PC-9 (cell line): ENCODE data around the gene KDM4C. TPM values are rescaled to one million over a fixed set of nuclear protein-coding genes. Genes with fewer than 3 reads are reported as not detected.

ENCODE experiments used
- BruUV-seq: library from RNA; stranded (reverse); fragments of 400-500 nt; replicated peaks from 2 replicates; lab custom pipeline; 2021; lab: Mats Ljungman, UMichigan
- CTCF ChIA-PET: fragments of 300-600 bp; sonication (Branson Sonifier 250); formaldehyde crosslinking; loops from one replicate; lab custom pipeline; 2022; ENCODE audit warnings: antibody characterized with exemption; lab: Charles Lee
- POLR2A ChIA-PET: fragments of 300-600 bp; sonication (Branson Sonifier 250); formaldehyde crosslinking; loops from one replicate; lab custom pipeline; 2022; ENCODE audit warnings: antibody characterized with exemption; ENCODE audit not compliant: unreplicated experiment; lab: Charles Lee
- DNase-seq, 2 experiments: peaks; one replicate each; pipeline versions ENCODE4 v3.0.0 to v3.0.0-alpha.2; 2015 to 2022; ENCODE audit warnings: mixed read lengths in 1 of 2
- H2AFZ ChIP-seq: fragments of 200-600 bp; sonication (generic); 2 replicates; pipeline ENCODE4 v1.8.1; 2017; ENCODE audit warnings: antibody characterized with exemption
- H3F3A ChIP-seq: fragments of 200-600 bp; sonication (generic); 2 replicates; pipeline ENCODE4 v1.8.1; 2017; ENCODE audit warnings: antibody characterized with exemption, mild to moderate bottlenecking, low read depth; ENCODE audit not compliant: insufficient read depth
- H3K27ac ChIP-seq: fragments of 200-600 bp; sonication (generic); 2 replicates; pipeline ENCODE4 v1.6.1; 2016; ENCODE audit warnings: mixed run types
- H3K27me3 ChIP-seq: fragments of 200-600 bp; sonication (generic); 2 replicates; pipeline ENCODE4 v1.6.1; 2016; ENCODE audit warnings: low read depth, mixed run types; ENCODE audit not compliant: insufficient read depth
- H3K36me3 ChIP-seq: fragments of 200-600 bp; sonication (generic); 2 replicates; pipeline ENCODE4 v1.6.1; 2016; ENCODE audit warnings: low read depth, mixed run types
- H3K4me1 ChIP-seq: fragments of 200-600 bp; sonication (generic); replicated peaks from 2 replicates; pipeline ENCODE4 v1.6.1; 2016; ENCODE audit warnings: mixed run types; ENCODE audit not compliant: insufficient read depth
- H3K4me2 ChIP-seq: fragments of 200-600 bp; sonication (generic); 2 replicates; pipeline ENCODE4 v1.6.1; 2017; ENCODE audit warnings: mixed run types
- H3K4me3 ChIP-seq: fragments of 200-600 bp; sonication (generic); 2 replicates; pipeline ENCODE4 v1.6.1; 2016; ENCODE audit warnings: mixed run types
- H3K79me2 ChIP-seq: fragments of 200-600 bp; sonication (generic); 2 replicates; pipeline ENCODE4 v1.6.1; 2017; ENCODE audit warnings: low read depth, mixed run types
- H3K9me2 ChIP-seq: fragments of 200-600 bp; sonication (generic); 2 replicates; pipeline ENCODE4 v1.8.1; 2017; ENCODE audit warnings: mild to moderate bottlenecking; ENCODE audit not compliant: insufficient read depth
- H3K9me3 ChIP-seq: fragments of 200-600 bp; sonication (generic); 2 replicates; pipeline ENCODE4 v1.8.1; 2016; ENCODE audit warnings: low read depth; ENCODE audit not compliant: insufficient read depth
- H4K20me1 ChIP-seq: fragments of 200-600 bp; sonication (generic); 2 replicates; pipeline ENCODE4 v1.8.1; 2017; ENCODE audit not compliant: insufficient read depth
- CTCF ChIP-seq: fragments of 200-600 bp; sonication (generic); conservative IDR thresholded peaks from 2 replicates; pipeline ENCODE4 v1.6.1; 2017; ENCODE audit warnings: mixed run types, antibody characterized with exemption, mild to moderate bottlenecking, moderate library complexity
- EZH2 ChIP-seq: fragments of 200-600 bp; sonication (generic); IDR thresholded peaks from 2 replicates; pipeline ENCODE4 v1.8.0; 2017; ENCODE audit warnings: antibody characterized with exemption, low read depth
- intact Hi-C: fragments of 100-400 bp; cut with micrococcal nuclease; formaldehyde crosslinking; loops from one replicate; pipeline ENCODE4 v1.10.0; 2022; ENCODE audit not compliant: unreplicated experiment
- total RNA-seq: library from RNA; stranded (reverse); gene quantifications from 2 replicates; pipeline ENCODE4 v1.2.3, GENCODE V29; 2021

Gene KDM4C
- total RNA-seq, 1 experiment from 2014 or later, result 12.9 TPM

GRCh38 chr9:7147121-7148090 is 389.6 kb downstream of the KDM4C start:
- Histone ChIP-seq H3K4me1 (no peaks in the 10 kb centered on the region), H4K20me1 (no peaks in the 10 kb centered on the region), H3K36me3 (no peaks in the 10 kb centered on the region), H2AFZ (no peak overlapping the region), H3K79me2 (no peaks in the 10 kb centered on the region), H3K27me3 (no peaks in the 10 kb centered on the region), H3K4me2 (no peak overlapping the region), H3F3A (no peaks in the 10 kb centered on the region), H3K9me3 (no peaks in the 10 kb centered on the region), H3K27ac (no peak overlapping the region), H3K4me3 (no peak overlapping the region), H3K9me2 (no peaks in the 10 kb centered on the region)
- DNase-seq, result no peak
- CTCF ChIA-PET, result interaction anchor here (0.6 kb wide), 1 partner anchor 27 kb away, joined by 3 read pairs; no protein-coding TSS in a partner anchor
- POLR2A ChIA-PET, result interaction anchor here (0.6 kb wide), 1 partner anchor 431 kb away, joined by 4 read pairs; no protein-coding TSS in a partner anchor
- TF ChIP-seq EZH2, result no peak
- no TSS peak for BruUV-seq
- intact Hi-C loops, result no loop called here

- CTCF ChIA-PET, result no interaction called here
- no peak for DNase-seq
These were observed 390.5 kb downstream of the KDM4C start for GRCh38 chr9:7148243-7148765.

GRCh38 chr9:7149258-7149657 is 391.5 kb downstream of the KDM4C start:
- Histone ChIP-seq H3K79me2 (no peaks in the 10 kb centered on the region), H2AFZ (no peak overlapping the region), H3K9me2 (no peaks in the 10 kb centered on the region), H3K27me3 (no peaks in the 10 kb centered on the region), H3K4me2 (no peak overlapping the region), H3K27ac (no peak overlapping the region), H3K9me3 (no peaks in the 10 kb centered on the region), H3K4me3 (no peak overlapping the region), H3K4me1 (no peaks in the 10 kb centered on the region), H3K36me3 (no peaks in the 10 kb centered on the region), H3F3A (no peaks in the 10 kb centered on the region), H4K20me1 (no peaks in the 10 kb centered on the region)
- intact Hi-C loops, result no loop called here
- CTCF ChIA-PET, result no interaction called here
- TF ChIP-seq CTCF (no peak), EZH2 (no peak)
- BruUV-seq, result no TSS peak
- no peak for DNase-seq
- POLR2A ChIA-PET, result no interaction called here

More at GRCh38 chr9:7148243-7148765, 390.5 kb downstream of the KDM4C start:
- POLR2A ChIA-PET, result no interaction called here
- Histone ChIP-seq H3K4me2 (no peak overlapping the region), H3K27me3 (no peaks in the 10 kb centered on the region), H3F3A (no peaks in the 10 kb centered on the region), H3K27ac (no peak overlapping the region), H3K4me3 (no peak overlapping the region), H2AFZ (no peak overlapping the region), H4K20me1 (no peaks in the 10 kb centered on the region), H3K36me3 (no peaks in the 10 kb centered on the region), H3K9me3 (no peaks in the 10 kb centered on the region), H3K4me1 (no peaks in the 10 kb centered on the region), H3K79me2 (no peaks in the 10 kb centered on the region), H3K9me2 (no peaks in the 10 kb centered on the region)
- no TSS peak for BruUV-seq
- TF ChIP-seq CTCF (no peak), EZH2 (no peak)
- intact Hi-C loops, result no loop called here
